Measurements from ENCODE around the gene GEMIN8.

GRCh38 chrX:14013054-14013453 is 16.6 kb downstream of the GEMIN8 start:
- TF ChIP-seq CTCF (IDR thresholded peaks at IDR 0.05) (no peak), POLR2A (IDR thresholded peaks at IDR 0.05) (no peak)

Measured in right lobe of liver (tissue), 4 donors.